GM19463 (cell line): ENCODE results near the gene PRR13.

Experiments
- ATAC-seq: cut with Tn5 transposase; IDR thresholded peaks from one replicate; pipeline ENCODE4 v1.9.1; 2021; ENCODE audit warnings: mild to moderate bottlenecking, moderate library complexity; ENCODE audit not compliant: unreplicated experiment

The PRR13 gene

GRCh38 chr12:53492188-53492587 lies 50.7 kb downstream of the PRR13 start:
- ATAC-seq: no peak

GRCh38 chr12:53492830-53493609 lies 51.5 kb downstream of the PRR13 start:
- peak; percentile 98 for ATAC-seq

DNA sequence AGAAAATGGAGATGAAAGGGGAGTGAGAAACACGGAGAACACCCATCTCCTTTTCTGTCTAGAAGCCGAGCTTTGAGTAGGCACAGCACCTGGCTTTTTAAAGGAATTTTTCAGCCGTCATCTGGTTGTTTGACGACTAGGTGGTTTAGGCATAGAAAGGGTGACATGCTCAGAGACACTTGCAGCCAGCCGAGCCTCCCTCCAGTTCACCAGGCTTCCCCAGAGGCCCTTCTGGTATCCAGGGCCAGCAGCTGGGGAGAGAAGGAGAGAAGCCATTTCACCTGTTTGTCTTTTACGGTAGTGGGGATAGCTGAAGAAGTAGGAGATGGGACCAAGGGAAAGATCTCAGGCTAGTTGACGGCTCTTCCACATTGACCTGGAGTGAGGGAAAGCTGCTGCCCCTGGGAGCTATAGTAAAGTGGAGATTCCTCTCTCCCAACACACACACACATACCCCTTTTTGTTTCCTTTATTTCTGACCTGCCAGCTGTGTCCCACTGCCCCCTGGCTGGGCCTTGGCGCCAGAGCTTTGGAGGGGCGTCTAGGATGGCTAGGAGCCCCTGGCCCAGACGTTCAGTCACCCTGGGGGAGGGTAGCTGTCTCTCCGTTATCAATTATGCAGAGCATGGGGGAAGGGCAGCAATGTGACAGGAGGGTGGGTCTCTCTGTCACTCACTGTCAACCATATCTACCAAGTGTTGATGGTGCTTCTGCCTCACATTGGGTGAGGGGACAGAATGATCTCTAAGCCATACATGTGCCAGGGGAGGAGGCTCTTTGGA lies 52.3 kb downstream of the PRR13 start:
- ATAC-seq: no peak
